NCI-H748 (cell line): Measurements from ENCODE around the gene GRIN3B.
A peak's percentile ranks its signal among the peaks of the same experiment; 100 is the strongest.
"Not testable (repeated sequence)": the region's sequence is repeated elsewhere in the genome, so short reads cannot be mapped to it uniquely, and the experiment has no call there.

ENCODE experiments used
- DNase-seq: peaks from one replicate; lab custom pipeline; 2025; ENCODE audit not compliant: unreplicated experiment; lab: John Stamatoyannopoulos, UW

The GRIN3B gene

GRCh38 chr19:1018393-1018792 lies 18.2 kb downstream of the GRIN3B start:
- DNase-seq = no peak

GRCh38 chr19:1018932-1019615 lies 18.9 kb downstream of the GRIN3B start:
- DNase-seq = no peak

- no peak for DNase-seq
These were observed 19.4 kb downstream of the GRIN3B start for GRCh38 chr19:1019616-1019961.

GRCh38 chr19:1019980-1020867 lies 20.0 kb downstream of the GRIN3B start:
- DNase-seq = peak; percentile 33

GRCh38 chr19:1020868-1021425 lies 20.7 kb downstream of the GRIN3B start, which contains the start of gene TMEM259:
TMEM259 (minus strand) TSS chr19:1021123; CDS start chr19:1020996, 127 bp downstream.
- DNase-seq = peak; percentile 94

GRCh38 chr19:1023883-1024188 lies 23.6 kb downstream of the GRIN3B start:
- DNase-seq = not testable (repeated sequence)

GRCh38 chr19:1025080-1025479 lies 24.9 kb downstream of the GRIN3B start:
- DNase-seq = not testable (repeated sequence)

GRCh38 chr19:1025960-1026782 lies 26.0 kb downstream of the GRIN3B start, which contains the start of gene CNN2:
CNN2 (plus strand) TSS chr19:1026608; CDS start chr19:1026662, 54 bp downstream.
- peak; percentile 51 for DNase-seq

- peak; percentile 16 for DNase-seq
These were observed 26.8 kb downstream of the GRIN3B start for GRCh38 chr19:1026783-1027649.

- peak; percentile 27 for DNase-seq
These were observed 27.4 kb downstream of the GRIN3B start for GRCh38 chr19:1027650-1028061.

- peak; percentile 65 for DNase-seq
These were observed 28.1 kb downstream of the GRIN3B start for GRCh38 chr19:1028062-1028926.

GRCh38 chr19:1032264-1032867 lies 32.1 kb downstream of the GRIN3B start:
- DNase-seq = no peak

- DNase-seq = no peak
These were observed 35.9 kb downstream of the GRIN3B start for GRCh38 chr19:1035998-1036621.

GRCh38 chr19:1037621-1038064 lies 37.4 kb downstream of the GRIN3B start:
- DNase-seq = no peak

- DNase-seq = no peak
These were observed 38.9 kb downstream of the GRIN3B start for GRCh38 chr19:1038978-1039645.

GRCh38 chr19:1039646-1040475 lies 39.6 kb downstream of the GRIN3B start, which contains the start of gene ABCA7:
ABCA7 (plus strand) TSS chr19:1040107; CDS start chr19:1041362, 1,255 bp downstream.
- peak; percentile 96 for DNase-seq
